LHCN-M2 (cell line): ENCODE measurements around the gene MLXIPL. TPM values are rescaled to one million over a fixed set of nuclear protein-coding genes. Genes with fewer than 3 reads are reported as not detected.
"Not testable (repeated sequence)": the region's sequence is repeated elsewhere in the genome, so short reads cannot be mapped to it uniquely, and the experiment has no call there.

Source experiments
- DNase-seq: peaks from one replicate; pipeline ENCODE4 v3.0.0-alpha.2; 2012; ENCODE audit warnings: low read depth
- polyA plus RNA-seq: library from polyadenylated mRNA; unstranded; fragments of >200 nt; gene quantifications from one replicate; pipeline ENCODE4 v1.2.1, GENCODE V29; 2012; ENCODE audit warnings: missing spikeins
- total RNA-seq: library from RNA; depleted of rRNA; stranded (reverse); fragments of >200 nt; gene quantifications from 2 replicates; pipeline ENCODE4 v1.2.3, GENCODE V29; 2014; rRNA removed

The MLXIPL gene
- 0.13 and 0.63 TPM in 2 replicates for total RNA-seq
- polyA plus RNA-seq: 0.07 TPM

DNA sequence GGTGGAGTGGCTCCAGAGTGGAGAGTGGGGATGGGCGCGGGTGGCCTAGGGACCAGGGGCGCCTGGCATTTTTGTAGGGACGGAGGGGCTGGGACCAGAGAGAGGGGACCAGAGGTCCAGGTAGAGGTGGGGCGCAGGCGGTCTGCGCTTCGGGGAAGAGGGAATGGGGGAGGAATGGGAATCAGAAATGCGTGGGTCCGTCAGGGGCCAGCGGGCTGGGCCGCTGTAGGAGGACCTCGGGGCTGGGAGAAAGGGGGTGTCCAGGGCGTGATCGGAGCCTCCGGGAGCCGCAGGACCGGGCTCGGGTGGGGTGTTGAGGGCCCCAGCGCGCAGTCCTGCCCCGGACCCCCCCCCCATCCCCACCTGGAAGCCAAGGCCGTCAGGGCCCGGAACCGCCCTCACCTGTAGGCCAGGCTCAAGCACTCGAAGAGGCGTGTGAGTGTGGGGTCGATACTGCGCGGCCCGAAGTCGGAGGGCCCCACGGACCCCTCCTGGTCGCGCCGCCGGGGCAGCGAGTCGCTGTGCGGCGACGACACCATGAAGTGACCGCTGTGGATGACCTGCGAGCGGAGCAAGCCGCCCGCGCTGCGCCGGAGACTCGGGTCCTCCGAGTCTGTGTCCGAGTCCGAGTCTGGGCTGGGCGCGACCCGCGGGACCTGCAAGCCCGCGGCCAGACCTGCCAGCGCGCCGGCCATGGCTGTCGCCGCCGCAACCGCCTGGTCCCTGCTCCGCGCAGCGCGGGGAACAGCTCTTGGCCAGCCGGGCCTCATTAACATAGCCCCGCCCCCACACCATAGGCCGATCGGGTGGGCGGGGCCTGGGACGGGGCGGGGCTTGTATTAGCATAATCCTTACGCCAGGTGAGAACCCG is at the start of gene MLXIPL:
MLXIPL (minus strand) TSS at position 725 of the 871 bp plus-strand sequence; CDS start at position 695, 30 bp downstream.
- DNase-seq: peak; percentile 29

GRCh38 chr7:73671857-73672445 is 47.6 kb upstream of the MLXIPL start:
- DNase-seq: no peak

DNA sequence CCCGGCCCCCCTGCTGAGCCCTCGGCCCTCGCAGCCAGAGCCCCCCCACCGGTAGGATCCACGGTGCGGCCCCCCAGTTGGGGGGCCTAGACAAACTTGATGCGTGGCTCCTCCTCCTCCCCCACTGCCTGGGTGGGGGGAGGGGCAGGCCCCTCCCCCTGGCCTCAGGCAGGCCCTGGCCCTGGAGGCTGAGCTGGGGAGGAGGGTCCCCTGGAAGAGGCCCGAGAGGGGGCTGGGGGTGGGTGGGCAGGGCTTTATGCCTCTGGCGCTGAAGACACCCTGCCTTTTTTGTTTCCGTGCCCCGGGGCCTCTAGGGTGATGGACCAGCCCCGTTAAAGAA is 47.0 kb upstream of the MLXIPL start:
- DNase-seq: no peak

DNA sequence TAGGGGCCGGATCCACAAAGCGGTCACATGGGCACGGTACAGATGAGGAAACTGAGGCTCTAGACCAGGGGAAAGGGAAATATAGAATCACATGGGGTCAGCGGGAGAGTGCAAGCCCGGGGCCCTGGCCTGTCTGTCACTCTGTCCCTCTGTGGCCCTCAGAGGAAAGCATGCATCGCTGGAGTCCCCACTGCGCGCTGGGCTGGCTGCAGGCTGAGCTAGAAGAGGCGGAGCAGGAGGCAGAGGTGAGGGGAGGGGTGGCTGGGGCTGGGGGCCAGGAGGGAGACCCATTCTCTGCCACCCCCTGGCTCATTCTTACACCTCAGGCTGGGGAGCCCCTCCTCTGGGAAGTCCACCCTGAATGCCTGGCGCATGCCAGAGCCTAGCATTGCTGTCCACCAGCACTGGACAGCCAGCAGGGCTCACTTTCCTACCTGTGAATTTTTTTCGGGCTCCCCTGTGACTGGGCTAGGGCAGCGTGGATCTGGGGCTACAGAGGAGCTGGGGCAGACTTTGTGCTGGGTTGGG is 45.6 kb upstream of the MLXIPL start:
- DNase-seq: no peak

DNA sequence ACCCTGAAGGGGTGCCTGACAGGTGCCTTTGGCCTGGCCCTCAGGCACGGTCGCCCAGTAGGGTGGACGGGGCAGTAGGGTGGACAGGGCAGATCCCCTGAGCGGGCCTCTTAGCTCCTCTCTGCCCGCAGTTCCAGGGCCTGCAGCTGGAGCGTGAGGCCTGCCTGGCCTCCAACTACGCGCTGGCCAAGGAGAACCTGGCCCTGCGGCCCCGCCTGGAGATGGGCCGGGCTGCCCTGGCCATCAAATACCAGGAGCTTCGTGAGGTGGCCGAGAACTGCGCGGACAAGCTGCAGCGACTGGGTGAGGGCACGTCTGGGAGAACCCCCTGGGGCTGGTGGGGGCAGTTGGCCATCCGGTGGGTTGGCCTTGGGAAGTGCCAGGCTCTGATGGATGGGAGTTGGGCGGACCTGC is 45.0 kb upstream of the MLXIPL start:
- DNase-seq: no peak

GRCh38 chr7:73668886-73669230 is 44.5 kb upstream of the MLXIPL start:
- DNase-seq: no peak

DNA sequence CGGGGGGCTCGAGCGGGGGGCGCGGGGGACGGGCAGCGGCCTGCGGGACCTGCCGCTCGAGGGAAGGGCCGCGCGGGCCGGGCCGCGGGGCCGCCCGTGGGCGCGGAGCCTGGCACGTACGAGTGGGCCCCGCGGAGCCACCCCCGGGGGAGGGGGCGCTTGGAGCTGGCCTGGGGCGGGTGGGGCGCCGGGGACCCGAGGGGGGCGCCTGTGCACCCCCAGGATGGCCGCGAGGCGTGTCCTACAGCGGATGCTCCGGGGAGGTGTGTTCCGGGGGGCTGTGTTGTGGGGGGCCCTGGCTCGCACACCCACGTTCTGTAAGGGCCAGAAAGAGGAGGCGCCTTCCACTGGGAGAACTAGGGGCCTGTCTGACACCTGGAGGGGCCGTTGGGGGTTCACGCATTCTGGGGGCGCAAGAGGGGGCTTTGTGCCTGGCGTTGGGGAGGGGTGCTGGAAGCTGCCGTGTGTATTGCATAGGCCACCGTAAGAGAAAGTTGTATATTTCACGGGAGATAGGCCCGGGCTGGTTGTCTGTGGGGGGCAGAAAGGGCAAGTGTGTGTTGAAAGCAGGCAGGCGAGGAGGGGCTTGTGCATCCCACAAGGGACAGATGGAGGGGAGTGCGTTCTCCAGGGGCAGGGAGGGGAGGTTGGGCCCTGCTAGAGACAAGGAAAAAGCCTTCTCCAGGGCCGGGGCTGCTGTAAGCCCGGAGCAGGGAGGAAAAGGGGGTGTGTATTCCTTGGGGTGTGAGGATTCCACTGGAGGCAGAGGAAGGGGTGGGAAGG is 44.0 kb upstream of the MLXIPL start:
- peak; percentile 17 for DNase-seq

DNA sequence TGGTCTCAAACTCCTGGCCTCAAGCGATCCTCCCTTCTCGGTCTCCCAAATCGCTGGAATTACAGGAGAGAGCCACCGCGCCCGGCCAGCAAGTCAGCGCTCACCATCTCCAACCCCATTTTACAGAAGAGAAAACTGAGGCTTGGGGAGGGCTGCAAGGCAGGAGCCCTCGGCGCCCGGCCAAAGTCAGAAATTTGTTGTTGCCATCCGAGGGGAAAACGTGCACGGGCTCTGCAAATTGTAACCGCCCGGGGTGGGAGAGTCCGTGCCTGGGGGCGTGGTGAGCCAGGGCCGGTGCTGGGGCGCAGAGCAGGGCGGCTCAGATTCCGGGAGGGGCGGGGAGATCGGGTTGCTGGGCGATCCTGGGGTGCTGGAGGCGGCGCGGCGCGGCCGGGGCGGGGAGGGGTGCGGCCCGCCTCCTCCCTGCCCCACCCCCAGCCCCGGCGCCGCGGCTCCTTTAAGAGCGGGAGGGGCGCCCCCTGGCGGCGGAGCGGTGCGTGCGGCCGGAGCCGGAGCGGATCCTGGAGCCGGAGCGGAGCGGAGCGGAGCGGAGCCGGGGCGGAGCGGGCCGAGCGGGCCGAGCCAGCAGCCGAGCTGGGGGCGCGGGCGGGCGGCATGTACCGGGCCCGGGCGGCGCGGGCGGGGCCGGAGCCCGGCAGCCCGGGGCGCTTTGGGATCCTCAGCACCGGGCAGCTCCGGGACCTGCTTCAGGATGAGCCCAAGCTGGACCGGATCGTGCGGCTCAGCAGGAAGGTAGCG is 43.2 kb upstream of the MLXIPL start, which contains the start of gene VPS37D:
VPS37D (plus strand) TSS at position 488 of the 759 bp plus-strand sequence; CDS start at position 616, 128 bp downstream.
- peak; percentile 88 for DNase-seq

DNA sequence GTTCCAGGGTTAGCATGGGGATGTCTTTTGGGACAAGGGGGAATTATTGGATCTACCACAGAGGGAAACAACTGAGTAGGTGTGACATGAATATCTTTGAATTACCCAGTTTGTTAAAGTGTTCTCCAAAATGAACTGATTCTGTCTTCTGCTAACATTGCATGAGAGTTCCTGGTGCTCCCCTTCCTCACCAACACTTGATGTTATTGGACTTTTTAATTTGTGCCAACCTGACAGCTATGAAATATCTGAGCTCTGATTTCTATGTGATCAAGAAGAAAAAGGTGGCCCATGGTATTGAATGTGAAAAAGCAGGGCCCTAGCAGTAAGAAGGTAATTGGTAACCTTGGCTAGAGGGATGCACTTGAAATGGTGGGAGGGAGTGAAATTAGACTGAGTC is 38.7 kb upstream of the MLXIPL start:
- no peak for DNase-seq

GRCh38 chr7:73660594-73660993 is 36.3 kb upstream of the MLXIPL start:
- not testable (repeated sequence) for DNase-seq

DNA sequence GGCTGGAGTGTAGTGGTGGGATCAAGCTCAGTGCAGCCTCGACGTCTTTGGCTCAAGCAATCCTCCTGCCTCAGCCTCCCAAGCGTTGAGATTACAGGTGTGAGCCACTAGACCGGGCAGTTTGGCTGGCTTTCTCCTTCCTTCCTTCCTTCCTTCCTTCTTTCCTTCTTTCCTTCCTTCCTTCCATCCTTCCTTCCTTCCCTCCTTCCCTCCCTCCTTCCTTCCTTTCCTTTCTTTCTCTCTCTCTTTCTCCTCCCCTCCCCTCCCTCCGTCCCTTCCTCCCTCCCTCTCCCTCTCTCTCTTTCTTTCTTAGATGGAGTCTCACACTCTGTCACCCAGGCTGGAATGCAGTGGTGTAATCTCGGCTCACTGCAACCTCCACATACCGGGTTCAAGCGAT is 35.7 kb upstream of the MLXIPL start:
- DNase-seq: no peak

DNA sequence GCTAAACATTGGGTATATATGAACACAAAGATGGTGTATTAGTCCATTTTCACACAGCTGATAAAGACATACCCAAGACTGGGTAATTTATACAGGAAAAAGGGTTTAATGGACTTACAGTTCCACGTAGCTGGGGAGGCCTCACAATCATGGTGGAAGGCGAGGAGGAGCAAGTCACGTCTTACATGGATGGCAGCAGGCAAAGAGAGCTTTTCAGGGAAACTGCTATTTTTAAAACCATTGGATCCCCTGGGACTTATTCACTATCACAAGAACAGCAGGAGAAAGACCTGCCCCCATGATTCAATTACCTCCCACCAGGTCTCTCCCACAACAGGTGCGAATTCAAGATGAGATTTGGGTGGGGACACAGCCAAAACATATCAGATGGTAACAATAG is 31.0 kb upstream of the MLXIPL start:
- not testable (repeated sequence) for DNase-seq

DNA sequence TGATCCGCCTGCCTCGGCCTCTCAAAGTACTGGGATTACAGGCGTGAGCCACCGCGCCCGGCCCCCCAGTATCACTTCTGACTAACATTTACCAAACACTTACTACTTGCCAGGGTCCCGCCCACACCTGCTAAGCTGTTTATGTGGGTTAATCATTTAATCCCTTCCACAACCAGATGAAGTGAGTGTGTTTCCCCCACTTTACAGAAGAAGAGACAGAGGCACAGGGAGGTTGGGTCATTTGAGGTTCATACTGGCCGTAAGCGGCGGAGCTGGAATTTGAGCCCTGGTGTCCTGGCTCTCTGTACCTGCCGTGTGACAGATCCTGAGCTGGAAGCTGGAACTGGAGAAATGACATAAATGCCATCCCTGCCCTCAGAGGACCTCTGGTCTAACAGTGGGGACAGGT is 28.2 kb upstream of the MLXIPL start:
- DNase-seq: no peak

GRCh38 chr7:73650524-73650923 is 26.2 kb upstream of the MLXIPL start:
- DNase-seq: no peak

DNA sequence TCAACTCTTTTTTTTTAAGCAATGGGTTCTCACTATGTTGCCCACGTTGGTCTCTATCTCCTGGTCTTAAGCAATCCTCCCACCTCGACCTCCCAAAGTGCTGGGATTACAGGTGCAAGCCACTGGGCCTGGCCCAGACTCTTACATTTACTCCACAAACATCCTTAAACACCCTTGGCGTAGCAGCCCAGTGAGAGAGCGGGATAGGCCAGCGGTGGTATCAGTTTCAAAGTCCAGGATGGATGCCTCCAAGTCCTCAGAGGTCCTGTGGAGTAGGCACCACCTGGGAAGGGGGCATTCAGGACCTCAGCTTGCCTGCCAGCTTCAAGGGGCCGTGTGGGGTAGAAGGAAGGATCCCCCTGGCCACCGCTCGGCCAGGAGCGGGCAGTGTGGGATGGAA is 25.3 kb upstream of the MLXIPL start:
- DNase-seq: no peak

DNA sequence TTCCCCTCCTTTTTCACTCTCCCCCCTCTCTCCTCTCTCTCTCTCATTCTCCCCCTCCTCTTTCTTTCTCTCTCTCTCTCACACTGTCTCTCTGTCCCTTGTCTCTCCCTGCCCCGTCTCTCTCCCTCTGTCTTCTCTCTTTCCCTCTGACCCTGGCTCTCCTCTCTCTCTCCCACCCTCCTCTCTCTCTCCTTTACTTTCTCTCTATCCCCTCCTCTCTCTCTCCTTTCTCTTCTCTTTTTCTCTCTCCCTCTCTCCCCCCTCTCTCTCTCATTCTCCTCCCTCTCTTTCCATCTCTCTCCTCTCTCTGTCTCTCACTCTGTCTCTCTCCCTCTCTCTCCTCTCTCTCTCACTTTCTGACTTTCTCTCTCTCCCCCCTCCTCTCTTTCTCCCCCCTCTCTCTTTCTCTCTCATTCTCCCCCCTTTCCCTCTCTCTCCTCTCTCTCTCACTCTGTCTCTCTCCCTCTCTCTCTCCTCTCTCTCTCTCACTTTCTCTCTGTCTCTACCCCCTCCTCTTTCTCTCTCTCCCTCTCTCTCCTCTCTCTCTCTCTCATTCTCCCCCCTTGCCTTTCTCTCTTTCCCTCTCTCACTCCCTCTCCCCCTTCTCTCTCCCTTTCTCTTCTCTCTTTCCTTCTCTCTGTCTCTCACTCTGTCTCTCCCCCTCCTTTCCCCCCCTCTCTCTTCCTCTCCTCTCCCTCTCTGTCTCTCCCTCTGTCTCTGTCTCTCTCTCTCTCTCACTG is 24.4 kb upstream of the MLXIPL start:
- no peak for DNase-seq

GRCh38 chr7:73647725-73648592 is 23.6 kb upstream of the MLXIPL start:
- DNase-seq: no peak

GRCh38 chr7:73646785-73647724 is 22.7 kb upstream of the MLXIPL start:
- no peak for DNase-seq
